Central memory CD8-positive, alpha-beta T cell (primary cell): ENCODE measurements around the gene ENTREP1.

ENCODE experiments used
- ATAC-seq: fragments of 150-1000 bp; cut with Tn5 transposase; replicated peaks from 2 replicates; pipeline ENCODE4 v1.10.0; 2022; ENCODE audit warnings: mild to moderate bottlenecking, moderate FRiP score, moderate number of reproducible peaks; ENCODE audit not compliant: poor library complexity, severe bottlenecking; ENCODE audit errors: extremely low read depth
- DNase-seq, 2 donors: peaks; one replicate each; pipeline ENCODE4 v3.0.0; 2021; ENCODE audit warnings: low spot score in 2 of 2
- H3K27ac Mint-ChIP-seq: one replicate; pipeline ENCODE4 v1.8.0; 2022; ENCODE audit warnings: low read depth, mild to moderate bottlenecking, moderate library complexity, mixed read lengths
- H3K27me3 Mint-ChIP-seq: one replicate; pipeline ENCODE4 v1.8.0; 2022; ENCODE audit warnings: mixed read lengths
- H3K36me3 Mint-ChIP-seq: one replicate; pipeline ENCODE4 v1.8.0; 2022; ENCODE audit warnings: mild to moderate bottlenecking, moderate library complexity, mixed read lengths; ENCODE audit not compliant: insufficient read depth
- H3K4me1 Mint-ChIP-seq: one replicate; pipeline ENCODE4 v1.8.0; 2022; ENCODE audit warnings: mixed read lengths
- H3K4me3 Mint-ChIP-seq: one replicate; pipeline ENCODE4 v1.8.0; 2022; ENCODE audit warnings: mild to moderate bottlenecking, moderate library complexity, mixed read lengths
- H3K9me3 Mint-ChIP-seq: one replicate; pipeline ENCODE4 v1.8.0; 2022; ENCODE audit warnings: mixed read lengths

Gene ENTREP1

DNA sequence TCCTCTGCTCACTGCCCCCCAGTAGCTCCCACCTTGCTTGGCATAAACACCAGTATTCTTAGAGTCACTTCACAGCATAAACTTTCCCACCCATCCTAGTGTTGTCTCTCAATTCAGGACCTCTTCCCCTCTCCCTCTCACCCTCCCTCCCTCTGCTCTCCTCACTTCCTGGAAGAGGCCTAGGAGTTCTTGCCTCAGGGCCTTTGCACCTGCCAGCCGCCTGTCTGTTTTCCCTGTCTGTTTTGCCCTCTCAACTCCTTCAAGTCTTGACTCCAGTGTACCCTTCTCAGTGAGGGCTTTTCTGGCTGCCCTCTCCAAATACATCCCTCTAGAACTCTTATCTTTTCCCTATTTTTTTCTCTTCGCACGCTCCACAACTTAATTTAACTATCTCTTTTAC is 86.2 kb downstream of the ENTREP1 start:
- DNase-seq (no peak), ATAC-seq (no peak)
- no peak overlapping the region for H3K27ac Mint-ChIP-seq
- no peaks in the 10 kb centered on the region for H3K9me3 Mint-ChIP-seq
- H3K27me3 Mint-ChIP-seq, result peaks cover 18% of the 10 kb centered on the region
- no peak overlapping the region for H3K4me3 Mint-ChIP-seq
- H3K4me1 Mint-ChIP-seq, result no peaks in the 10 kb centered on the region
- no peaks in the 10 kb centered on the region for H3K36me3 Mint-ChIP-seq

DNA sequence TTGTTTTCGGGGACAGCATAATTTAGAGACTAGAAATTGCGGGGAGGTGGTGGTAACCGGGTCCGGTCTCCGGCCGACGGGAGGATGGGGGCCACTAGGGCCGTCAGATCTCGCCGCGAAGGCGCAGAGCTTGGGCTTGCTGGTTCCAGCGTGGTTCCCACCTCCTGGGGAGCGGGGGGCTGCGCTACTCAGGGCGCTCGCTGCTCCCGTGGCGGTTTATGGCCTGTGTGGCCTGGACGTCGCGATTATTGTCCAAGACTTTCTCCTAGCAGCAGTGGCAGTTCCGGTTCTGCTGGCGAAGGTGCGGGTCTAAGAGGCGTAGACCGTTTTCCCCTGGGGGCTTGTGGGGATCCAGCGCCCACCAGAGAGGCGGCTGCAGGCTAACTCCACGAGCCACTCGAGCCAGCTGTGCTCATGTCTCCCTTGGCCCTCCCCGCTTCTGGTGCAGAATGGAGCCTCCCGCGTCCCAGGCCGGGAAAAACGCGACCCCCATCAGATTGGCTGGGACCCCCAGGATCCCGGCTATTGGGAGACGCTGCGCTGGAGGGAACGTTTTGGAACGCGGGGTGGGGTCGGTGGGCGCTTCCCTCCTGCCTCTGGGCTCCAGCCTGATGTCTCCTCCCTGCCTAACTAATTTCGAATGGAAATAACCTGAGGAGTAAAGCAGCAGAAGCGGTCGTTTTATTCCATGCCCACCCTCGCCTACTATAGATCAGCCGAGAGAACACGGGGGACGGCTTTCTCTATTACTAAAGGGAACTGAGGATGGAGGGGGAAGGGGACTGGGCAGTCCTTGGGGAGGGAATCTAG is 87.1 kb downstream of the ENTREP1 start:
- DNase-seq (no peak), ATAC-seq (no peak)
- no peak overlapping the region for H3K27ac Mint-ChIP-seq
- H3K36me3 Mint-ChIP-seq, result no peaks in the 10 kb centered on the region
- H3K27me3 Mint-ChIP-seq, result peaks cover 18% of the 10 kb centered on the region
- no peaks in the 10 kb centered on the region for H3K9me3 Mint-ChIP-seq
- no peaks in the 10 kb centered on the region for H3K4me1 Mint-ChIP-seq
- H3K4me3 Mint-ChIP-seq, result no peak overlapping the region

DNA sequence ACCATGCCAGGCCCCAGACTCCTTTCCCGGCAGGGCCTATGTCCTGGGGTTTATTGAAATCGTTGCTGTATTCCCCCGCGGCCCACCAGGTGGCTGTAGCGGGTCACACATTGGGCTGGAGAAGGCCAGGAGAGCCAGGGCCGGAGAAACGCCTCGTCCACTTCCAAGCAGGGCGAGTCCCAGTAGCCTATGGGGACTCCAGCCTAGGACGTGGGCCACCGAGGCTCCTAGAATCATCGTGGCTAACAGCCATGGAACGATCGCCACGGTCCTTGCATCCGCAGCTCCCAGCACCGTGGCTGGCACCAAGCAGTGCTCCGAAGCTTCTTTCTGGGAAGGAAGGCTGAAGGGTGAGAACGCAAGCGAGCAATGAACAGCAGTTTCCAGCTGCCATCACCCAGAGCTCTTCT is 87.7 kb downstream of the ENTREP1 start:
- no peak overlapping the region for H3K27ac Mint-ChIP-seq
- DNase-seq, result no peak
- no peaks in the 10 kb centered on the region for H3K4me1 Mint-ChIP-seq
- H3K4me3 Mint-ChIP-seq, result no peak overlapping the region
- H3K36me3 Mint-ChIP-seq, result no peaks in the 10 kb centered on the region
- H3K27me3 Mint-ChIP-seq, result peaks cover 18% of the 10 kb centered on the region
- no peaks in the 10 kb centered on the region for H3K9me3 Mint-ChIP-seq
- ATAC-seq, result no peak

DNA sequence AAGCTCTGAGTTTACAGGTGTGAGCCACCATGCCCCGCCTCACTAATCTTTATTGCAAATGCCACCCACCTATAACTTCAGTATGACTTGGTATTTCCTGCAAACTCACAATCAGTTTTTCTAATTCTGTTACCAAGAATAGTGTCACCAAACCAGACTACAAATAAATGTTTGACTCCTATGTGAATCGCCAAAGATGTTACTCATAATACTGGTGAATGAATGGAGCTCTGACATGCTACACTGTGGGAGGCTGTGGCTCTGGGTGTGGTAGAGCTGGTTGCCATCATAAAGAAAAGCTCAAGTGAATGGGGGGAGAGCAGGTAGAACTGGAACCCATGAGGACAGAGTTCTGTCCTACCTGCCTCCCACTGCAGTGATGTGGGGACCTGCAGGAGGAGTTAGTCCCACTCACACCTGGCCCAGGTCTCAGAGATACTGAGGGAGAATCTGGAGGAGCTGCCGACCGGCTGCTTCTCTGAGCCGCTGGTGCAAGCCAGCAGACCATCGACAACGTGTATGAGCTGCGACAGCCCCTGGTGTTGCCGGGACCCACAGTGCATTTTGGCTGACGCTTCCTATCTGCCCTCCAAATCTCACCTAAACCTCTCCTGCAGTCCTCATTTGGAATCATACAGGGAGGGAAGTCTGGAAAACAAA is 95.7 kb downstream of the ENTREP1 start:
- Mint-ChIP-seq H3K9me3 (no peaks in the 10 kb centered on the region), H3K27ac (no peak overlapping the region), H3K36me3 (no peaks in the 10 kb centered on the region), H3K4me1 (no peaks in the 10 kb centered on the region), H3K4me3 (no peak overlapping the region), H3K27me3 (peaks cover 35% of the 10 kb centered on the region)
- ATAC-seq (no peak), DNase-seq (no peak)

DNA sequence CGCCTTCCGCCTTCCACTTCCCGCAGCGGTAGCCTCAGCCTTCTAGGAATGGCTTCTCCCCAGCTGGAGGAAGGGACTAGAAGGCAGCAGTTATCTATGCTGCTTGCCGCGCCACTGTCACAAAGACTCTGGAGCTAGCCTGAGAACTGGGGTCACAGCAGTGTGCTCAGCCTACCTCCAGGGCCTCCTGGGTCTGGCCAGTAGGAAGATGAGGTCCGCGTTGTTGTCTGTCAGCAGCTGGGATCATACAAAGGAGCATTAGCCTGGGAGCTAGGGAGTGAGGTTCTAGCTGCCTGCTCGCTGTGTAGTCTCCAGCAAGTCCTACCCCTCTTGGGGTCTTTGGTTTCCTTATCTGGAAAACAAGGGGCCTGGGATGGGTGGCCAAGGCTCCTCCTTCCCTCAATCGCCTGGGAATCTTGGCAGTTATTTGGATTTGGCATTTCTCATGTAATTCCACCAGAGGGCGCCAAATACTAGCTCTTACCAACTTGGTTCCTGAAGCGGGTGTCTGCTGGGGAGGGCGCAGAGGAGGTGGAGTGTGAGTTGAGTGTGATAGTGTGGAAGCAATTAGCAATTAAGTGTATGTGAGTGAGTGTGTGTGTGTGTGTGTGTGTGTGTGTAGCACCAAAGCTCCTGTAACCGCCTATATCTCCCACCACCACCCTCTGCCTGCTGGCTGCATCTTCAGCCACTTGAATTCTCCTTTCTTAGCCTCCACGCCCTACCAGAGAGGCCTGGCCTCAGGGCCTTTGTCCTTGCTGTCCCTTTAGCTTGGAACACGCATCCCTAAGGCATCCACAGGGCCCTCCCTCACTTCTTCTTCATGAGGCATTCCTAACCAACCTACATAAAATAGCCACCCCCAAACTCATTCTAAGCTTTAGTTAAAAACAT is 97.1 kb downstream of the ENTREP1 start:
- DNase-seq, result no peak
- Mint-ChIP-seq H3K27ac (no peak overlapping the region), H3K9me3 (no peaks in the 10 kb centered on the region), H3K36me3 (no peaks in the 10 kb centered on the region), H3K27me3 (peaks cover 44% of the 10 kb centered on the region), H3K4me3 (no peak overlapping the region), H3K4me1 (no peaks in the 10 kb centered on the region)
- ATAC-seq, result no peak

DNA sequence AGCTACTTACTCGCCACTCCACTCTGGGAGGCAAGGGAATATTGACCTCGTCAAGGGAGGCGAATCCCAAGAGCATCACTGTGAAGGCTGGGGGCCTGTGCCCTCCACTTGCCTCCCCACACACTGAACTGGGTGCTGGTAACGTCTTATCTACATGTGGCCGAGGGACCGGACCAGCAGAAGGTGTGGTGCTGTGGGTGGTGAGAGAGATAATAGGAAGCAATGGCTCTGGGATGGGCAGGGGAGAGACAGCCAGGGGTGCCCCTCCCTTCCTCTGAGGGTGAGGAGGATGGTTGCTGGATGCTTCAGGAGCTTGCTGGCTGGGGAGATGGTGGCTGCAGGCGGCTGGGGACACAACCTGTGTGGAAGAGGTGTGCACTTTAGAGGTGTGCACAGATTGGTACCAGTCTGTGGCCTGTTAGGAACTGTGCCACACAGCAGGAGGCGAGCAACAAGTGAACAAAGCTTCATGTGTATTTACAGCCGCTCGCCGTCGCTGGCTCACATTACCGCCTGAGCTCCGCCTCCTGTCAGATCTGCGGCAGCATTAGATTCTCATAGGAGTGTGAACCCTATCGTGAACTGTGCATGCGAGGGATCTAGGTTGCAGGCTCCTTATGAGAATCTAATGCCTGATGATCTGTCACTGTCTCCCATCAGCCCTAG is 100.3 kb downstream of the ENTREP1 start:
- H3K27me3 Mint-ChIP-seq, result peaks cover 68% of the 10 kb centered on the region

DNA sequence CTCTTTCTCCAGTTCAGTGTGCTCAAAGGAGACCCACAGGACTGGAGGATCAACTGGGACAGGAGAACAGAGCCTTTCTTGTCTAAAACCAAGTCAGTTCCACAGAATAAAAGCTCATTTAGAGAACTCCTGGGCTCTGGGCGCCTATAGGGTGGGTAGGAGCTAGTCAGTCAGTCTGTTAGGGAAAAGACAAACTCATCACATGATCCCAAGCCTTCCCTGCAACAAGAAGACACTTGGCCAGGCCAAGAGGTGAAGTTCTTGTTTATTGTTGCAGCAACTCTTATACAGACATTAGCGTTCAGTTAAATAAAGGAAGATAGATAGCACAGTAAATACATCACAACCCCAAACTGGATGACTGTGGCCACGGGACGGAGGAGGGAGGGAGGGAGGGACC is 102.3 kb downstream of the ENTREP1 start:
- H3K9me3 Mint-ChIP-seq, result no peaks in the 10 kb centered on the region
- H3K27me3 Mint-ChIP-seq, result peaks cover 50% of the 10 kb centered on the region
- no peak overlapping the region for H3K27ac Mint-ChIP-seq
- H3K36me3 Mint-ChIP-seq, result no peaks in the 10 kb centered on the region
- no peaks in the 10 kb centered on the region for H3K4me1 Mint-ChIP-seq
- no peak overlapping the region for H3K4me3 Mint-ChIP-seq
- no peak for DNase-seq
- ATAC-seq, result no peak

More for the DNA sequence above, 100.3 kb downstream of the ENTREP1 start:
- DNase-seq, result no peak
- H3K9me3 Mint-ChIP-seq, result no peaks in the 10 kb centered on the region
- no peak overlapping the region for H3K4me3 Mint-ChIP-seq
- H3K4me1 Mint-ChIP-seq, result no peaks in the 10 kb centered on the region
- ATAC-seq, result no peak
- no peak overlapping the region for H3K27ac Mint-ChIP-seq
- no peaks in the 10 kb centered on the region for H3K36me3 Mint-ChIP-seq

DNA sequence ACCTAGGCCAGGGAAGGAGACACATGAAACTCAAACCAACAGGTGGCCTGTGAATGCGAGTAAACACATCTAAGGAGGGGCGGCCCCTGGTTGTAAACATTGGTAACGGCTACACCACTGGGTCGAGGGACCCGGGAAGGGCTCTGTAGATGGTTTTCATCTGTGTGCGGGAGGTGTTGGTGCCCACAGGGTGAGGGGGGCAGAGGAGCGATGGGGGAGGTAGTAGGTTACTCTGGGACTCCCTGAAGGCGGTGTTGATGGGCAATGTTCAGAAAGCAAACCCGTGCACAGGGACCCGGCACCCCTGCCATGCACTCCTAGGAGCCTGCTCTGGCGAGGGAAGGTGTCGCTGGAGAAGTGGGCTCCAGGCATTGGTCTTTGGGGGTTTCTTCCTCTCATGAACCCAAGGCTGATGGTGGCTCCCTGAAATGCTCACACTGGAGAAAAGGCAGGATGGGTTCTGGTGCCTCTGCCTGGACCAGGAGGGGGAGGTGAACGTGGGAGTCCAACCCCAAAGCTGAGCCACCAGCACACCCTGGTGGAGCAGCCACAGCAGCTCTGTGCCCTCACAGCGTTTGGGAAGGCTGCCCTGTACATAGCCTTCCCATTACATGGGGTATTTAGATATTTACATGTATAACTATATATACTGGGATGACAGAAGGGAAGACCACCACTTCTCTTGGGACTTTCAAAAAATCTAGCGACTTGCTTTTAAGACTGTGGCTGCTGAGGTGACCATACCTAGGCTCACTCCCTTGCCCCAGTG is 103.2 kb downstream of the ENTREP1 start:
- no peaks in the 10 kb centered on the region for H3K4me1 Mint-ChIP-seq
- peaks cover 50% of the 10 kb centered on the region for H3K27me3 Mint-ChIP-seq
- H3K36me3 Mint-ChIP-seq, result no peaks in the 10 kb centered on the region
- no peak for DNase-seq
- H3K4me3 Mint-ChIP-seq, result no peak overlapping the region
- no peak overlapping the region for H3K27ac Mint-ChIP-seq
- H3K9me3 Mint-ChIP-seq, result no peaks in the 10 kb centered on the region
- no peak for ATAC-seq

DNA sequence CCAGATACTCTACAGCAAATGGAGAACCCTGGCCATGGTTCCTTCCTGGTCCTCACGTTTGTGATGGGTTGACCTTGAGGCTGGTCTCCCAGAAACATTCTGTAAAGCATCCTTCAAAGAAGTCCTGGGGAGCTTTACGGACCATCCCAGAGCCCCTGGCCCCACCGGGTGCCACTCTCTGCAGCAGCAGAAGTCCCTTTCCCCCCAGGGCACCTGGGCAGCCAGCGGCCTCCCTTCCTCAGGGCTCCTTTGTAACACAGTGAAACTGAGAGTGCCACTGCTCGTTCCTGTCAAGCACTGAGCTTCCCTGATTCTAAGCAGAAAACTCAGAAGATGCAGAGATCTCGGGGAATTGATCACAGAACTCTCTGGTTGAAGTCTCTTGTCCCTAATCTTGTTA is 104.3 kb downstream of the ENTREP1 start:
- H3K27me3 Mint-ChIP-seq, result peaks cover 48% of the 10 kb centered on the region
- H3K4me1 Mint-ChIP-seq, result no peaks in the 10 kb centered on the region
- DNase-seq, result no peak
- ATAC-seq, result no peak
- no peaks in the 10 kb centered on the region for H3K9me3 Mint-ChIP-seq
- H3K4me3 Mint-ChIP-seq, result no peak overlapping the region
- H3K27ac Mint-ChIP-seq, result no peak overlapping the region
- no peaks in the 10 kb centered on the region for H3K36me3 Mint-ChIP-seq

DNA sequence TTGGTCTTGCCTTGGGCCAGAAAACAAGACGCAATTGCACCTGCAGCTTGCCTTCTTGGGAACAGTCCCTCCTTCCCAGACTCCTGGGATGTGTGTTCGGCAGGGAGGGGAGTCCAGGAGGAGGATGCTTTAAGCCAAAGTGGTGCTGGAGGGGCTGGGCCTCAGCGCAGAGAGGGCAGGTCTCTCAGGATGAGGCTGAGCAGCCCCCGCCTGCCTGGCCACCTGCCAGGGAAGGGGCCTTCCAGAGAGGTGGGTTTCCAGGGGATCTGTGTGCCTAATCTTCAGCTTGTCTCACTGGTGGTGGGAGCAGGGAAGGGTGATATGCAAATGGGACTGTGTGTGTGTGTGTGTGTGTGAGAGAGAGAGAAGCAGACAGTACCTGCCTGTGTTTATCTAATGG is 105.2 kb downstream of the ENTREP1 start:
- Mint-ChIP-seq H3K9me3 (no peaks in the 10 kb centered on the region), H3K27me3 (peaks cover 39% of the 10 kb centered on the region), H3K4me1 (no peaks in the 10 kb centered on the region), H3K4me3 (no peak overlapping the region), H3K27ac (no peak overlapping the region), H3K36me3 (no peaks in the 10 kb centered on the region)
- no peak for DNase-seq
- no peak for ATAC-seq

DNA sequence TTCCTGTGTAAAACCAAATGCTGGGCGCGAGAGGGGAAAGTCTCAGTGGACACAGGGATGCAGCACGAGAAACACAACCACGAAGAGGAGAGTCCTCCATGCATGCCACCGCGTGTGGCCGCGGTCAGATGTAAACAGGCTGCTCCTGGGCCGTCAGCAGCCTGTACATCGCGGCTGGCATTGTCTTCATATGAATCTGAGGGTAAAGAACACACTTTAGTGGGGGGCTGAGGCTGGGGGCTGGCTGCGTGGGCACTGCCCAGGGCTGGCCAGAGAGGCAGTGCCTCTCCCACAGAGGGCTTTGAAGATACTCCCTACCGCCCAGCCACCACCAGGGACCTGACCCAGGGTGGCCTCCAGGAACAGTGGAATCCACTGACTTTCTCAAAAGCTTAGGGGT is 106.2 kb downstream of the ENTREP1 start:
- Mint-ChIP-seq H3K27me3 (peaks cover 29% of the 10 kb centered on the region), H3K4me3 (no peak overlapping the region), H3K9me3 (no peaks in the 10 kb centered on the region), H3K36me3 (no peaks in the 10 kb centered on the region), H3K4me1 (no peaks in the 10 kb centered on the region), H3K27ac (no peak overlapping the region)
- ATAC-seq (no peak), DNase-seq (no peak)

DNA sequence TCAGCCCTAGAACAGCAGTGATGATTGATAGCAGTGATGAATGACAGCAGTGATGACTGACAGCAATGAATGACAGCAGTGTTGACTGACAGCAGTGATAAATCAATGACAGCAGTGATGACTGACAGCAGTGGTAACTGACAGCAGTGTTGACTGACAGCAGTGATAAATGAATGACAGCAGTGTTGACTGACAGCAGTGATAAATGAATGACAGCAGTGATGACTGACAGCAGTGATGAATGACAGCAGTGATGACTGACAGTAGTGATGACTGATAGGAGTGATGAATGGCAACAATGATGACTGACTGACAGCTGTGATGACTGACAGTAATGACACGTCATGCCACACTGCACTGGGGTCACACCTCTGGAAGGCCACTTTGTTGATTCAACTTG is 106.8 kb downstream of the ENTREP1 start:
- Mint-ChIP-seq H3K4me1 (no peaks in the 10 kb centered on the region), H3K36me3 (no peaks in the 10 kb centered on the region), H3K9me3 (no peaks in the 10 kb centered on the region), H3K27me3 (peaks cover 24% of the 10 kb centered on the region), H3K27ac (no peak overlapping the region), H3K4me3 (no peak overlapping the region)
- ATAC-seq, result no peak
- no peak for DNase-seq
